NCI-H526 treated with DMSO at 0.1 percent for 48 hours (cell line): ENCODE results near the gene ROCK2.

ENCODE experiments used
- DNase-seq: peaks from one replicate; lab custom pipeline; 2025; lab: John Stamatoyannopoulos, UW

The ROCK2 gene

DNA sequence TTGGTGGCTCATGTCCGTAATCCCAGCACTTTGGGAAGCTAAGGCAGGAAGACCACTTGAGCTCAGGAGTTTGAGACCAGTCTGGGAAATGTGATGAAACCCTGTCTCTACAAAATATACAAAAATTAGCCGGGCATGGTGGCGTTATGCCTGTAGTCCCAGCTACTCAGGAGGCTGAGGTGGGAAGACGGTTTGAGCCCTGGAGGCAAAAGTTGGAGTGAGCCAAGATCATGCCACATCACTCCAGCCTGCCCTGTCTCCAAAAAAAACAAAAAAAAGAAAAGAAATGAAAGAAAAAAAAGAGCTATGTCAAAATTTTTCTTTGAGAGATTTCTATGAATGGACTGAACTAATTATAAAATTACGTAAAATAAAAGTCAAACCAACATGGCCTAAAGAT, 34.7 kb downstream of the ROCK2 start:
- DNase-seq = no peak

GRCh38 chr2:11307764-11308415, 36.5 kb downstream of the ROCK2 start:
- DNase-seq = no peak

GRCh38 chr2:11305958-11306357, 38.5 kb downstream of the ROCK2 start:
- no peak for DNase-seq

DNA sequence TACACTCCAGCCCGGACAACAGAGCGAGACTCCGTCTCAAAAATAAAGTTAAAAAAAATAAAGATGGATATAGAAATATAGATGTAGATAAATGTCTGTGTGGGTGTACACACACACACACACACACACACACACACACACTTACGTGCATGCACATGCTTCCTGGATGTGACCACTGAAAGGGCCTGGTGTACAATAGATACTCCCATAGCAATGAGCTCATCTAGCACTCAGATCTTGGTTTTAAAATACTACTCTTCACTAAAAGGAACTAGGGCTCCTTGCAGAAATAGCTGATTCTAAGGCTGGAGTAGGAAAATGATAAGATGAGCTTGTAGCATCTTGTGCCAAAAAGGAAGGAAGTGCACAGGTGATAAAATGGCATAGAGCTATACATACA, 39.1 kb downstream of the ROCK2 start:
- DNase-seq = no peak

DNA sequence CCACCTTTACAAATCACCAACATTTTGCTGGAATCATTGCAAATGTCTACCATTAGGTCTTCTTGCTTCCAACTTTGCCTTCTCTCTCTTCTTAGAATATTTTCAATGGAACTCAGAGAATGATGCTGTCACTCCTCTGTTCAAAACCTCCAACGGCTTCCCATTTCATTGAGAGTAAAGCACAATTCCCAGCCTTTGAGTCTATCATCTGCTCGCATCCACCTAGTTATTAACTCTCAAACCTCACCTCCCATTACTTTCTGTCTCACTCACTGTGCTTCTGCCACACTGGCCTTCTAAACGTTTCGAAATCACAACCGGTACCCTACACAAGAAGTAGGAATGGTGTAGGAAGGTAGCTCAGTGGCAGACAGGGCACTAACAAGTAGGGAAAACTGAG, 40.0 kb downstream of the ROCK2 start:
- no peak for DNase-seq

- DNase-seq = no peak
Observed at GRCh38 chr2:11303290-11304013, 41.0 kb downstream of the ROCK2 start.

- no peak for DNase-seq
Observed at GRCh38 chr2:11299439-11299838, 45.0 kb downstream of the ROCK2 start.

DNA sequence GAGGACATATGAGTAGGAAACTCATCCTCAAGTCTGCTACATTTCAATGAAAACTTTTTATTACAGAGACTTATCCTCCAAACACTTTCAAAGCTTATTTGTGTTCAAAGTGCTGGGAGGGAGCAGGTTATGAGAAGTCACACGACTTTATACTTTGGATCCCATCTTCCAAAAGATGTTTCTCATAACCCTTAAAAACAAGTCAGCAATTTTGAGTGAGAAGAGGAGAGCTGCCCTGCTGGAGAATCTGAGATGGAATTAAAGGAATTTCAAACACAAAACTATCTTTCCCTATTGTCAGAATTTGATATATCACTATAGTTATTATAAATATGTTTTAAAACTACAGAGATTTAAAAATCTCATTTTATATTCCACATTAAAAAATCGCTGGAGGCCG, 45.8 kb downstream of the ROCK2 start:
- DNase-seq = no peak

- DNase-seq = no peak
Observed at GRCh38 chr2:11296401-11296800, 48.0 kb downstream of the ROCK2 start.

DNA sequence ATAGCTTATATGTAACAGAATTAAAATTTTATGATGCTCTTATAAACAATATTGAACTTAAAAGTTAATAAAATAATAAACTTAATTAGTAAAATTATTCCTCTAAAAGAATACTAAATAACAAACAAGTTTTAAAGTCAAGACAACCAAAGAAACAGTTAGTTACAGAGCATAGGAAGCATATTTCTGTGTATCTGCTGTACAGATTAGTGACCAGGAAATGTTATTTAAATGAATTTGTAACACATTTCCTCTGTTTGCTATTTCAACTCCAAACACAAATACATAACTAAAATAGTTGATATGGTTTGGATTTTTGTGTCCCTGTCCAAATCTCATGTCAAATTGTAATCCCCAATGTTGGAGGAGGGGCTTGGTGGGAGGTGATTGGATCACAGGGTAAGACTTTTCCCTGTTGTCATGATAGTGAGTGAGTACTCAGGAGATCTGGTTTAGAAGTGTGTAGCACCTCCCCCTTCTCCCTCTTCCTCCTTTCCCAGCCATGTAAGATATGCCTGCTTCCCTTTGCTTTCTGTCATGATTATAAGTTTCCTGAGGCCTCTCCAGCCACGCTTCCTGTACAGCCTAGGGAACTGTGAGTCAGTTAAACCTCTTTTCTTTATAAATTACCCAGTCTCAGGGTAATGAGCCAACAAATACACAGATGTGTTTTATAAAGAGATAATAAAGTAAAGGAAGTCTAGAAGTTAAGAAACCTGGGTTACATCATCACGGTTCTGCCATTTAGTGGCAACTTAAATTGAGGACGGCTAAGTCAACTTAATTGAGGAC, 51.8 kb downstream of the ROCK2 start:
- DNase-seq = no peak

DNA sequence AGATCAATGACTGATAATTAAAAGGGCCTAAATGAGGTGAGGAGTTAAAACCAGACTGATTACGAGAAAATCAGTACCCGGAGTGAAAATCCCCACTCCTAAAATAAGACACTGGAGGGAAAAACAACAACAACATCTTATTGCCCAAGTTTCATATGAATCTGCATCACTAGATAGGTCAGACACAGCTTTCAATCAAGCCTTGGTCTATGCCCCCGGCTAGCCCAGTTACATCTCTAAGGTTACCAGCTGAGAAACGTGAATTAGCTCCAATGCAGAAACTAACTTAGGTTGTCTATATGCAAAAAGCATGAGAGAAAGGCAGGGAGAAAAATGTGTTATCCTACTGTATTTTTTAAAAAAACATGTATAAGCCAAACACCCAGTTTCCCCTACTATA, 53.7 kb downstream of the ROCK2 start:
- DNase-seq = no peak

DNA sequence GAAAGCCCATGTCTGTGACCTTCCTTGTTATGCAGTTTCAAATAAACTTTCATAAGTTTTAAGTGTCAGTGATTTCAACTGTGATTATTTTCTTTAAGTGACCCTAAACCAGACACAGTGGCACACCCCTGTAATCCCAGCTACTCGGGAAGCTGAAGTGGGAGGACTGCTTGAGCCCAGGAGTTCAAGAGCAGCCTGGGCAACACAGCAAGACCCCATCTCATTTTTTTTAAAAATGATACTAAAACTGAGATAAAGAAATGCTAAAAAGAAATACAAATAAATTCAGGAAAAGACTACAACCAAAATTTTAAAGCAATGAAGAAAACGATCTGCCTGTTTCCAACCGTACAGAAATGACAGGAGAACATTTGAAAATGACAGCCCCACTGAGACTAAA, 54.2 kb downstream of the ROCK2 start:
- no peak for DNase-seq

GRCh38 chr2:11288431-11288830, 56.0 kb downstream of the ROCK2 start:
- DNase-seq = no peak

- no peak for DNase-seq
Observed at GRCh38 chr2:11286749-11287148, 57.7 kb downstream of the ROCK2 start.

GRCh38 chr2:11286323-11286722, 58.1 kb downstream of the ROCK2 start:
- DNase-seq = no peak

DNA sequence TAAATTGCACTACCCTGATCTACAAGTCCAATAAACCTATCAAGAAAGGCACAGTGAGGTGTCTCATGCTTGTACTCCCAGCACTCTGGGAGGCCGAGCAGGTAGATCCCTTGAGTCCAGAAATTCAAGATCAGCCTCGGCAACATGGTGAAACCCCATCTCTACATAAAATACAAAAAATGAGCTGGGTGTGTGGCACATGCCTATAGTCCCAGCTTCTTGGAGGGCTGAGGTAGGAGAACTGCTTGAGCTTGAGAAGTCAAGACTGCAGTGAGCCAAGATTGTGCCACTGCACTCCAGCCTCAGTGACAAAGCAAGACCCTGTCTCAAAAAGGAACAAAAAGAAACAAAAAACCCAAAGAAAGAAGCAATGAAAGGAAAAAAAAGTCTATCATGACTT, 58.9 kb downstream of the ROCK2 start:
- no peak for DNase-seq

GRCh38 chr2:11281186-11281585, 63.2 kb downstream of the ROCK2 start:
- no peak for DNase-seq

DNA sequence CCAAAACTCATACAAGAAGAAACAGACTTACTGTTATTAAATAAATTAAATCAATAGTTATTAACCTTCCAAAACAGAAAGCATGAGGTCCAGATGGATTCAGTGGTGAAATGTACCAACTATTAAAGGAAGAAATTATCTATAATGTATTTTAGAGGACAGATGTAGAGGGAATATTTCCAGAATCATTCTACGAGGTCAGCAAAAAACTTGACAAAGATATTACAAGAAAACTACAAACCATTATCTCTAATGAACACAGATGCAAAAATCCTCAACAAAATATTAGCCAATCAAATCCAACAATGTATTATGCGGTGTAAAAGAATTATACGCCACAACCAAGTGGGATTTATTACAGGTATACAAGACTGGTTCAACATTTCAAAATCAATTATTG, 63.7 kb downstream of the ROCK2 start:
- no peak for DNase-seq

- DNase-seq = no peak
Observed at GRCh38 chr2:11279398-11279797, 65.0 kb downstream of the ROCK2 start.

DNA sequence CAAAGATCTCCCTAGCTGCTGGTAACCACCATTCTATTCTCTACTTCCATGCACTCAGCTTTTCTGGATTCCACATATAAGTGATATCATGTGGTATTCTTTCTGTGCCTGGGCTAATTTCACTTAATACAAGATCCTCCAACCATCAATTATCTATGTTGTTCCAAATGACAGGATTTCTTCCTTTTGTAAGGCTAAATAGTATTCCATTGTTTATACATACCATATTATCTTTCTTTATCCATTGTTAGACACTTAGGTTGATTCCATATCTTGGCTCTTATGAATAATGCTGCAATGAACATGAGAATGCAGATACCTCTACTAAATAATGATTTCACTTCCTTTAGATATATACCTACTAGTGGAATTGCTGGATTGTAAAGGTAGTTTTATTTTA, 66.2 kb downstream of the ROCK2 start:
- no peak for DNase-seq

- DNase-seq = no peak
Observed at GRCh38 chr2:11275910-11276309, 68.5 kb downstream of the ROCK2 start.

DNA sequence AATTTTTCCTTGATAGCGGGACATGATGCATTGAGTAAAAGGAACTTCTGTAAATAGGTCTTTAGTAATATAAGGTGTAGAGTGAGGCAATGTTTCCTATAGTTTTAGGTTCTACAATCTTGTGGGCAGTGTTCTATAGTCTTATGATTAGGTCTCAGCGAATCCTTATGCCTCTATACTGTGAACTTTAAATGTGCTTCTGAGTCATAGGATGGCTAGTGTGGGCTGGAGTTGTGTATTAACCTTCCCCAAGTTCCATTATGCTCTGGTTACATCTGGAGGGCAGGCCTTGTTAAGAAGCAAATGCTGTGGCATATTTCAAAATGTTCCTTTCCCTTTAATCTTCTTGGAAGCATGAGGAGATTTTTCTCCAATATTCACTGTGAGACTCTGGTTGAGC, 73.5 kb downstream of the ROCK2 start:
- no peak for DNase-seq

DNA sequence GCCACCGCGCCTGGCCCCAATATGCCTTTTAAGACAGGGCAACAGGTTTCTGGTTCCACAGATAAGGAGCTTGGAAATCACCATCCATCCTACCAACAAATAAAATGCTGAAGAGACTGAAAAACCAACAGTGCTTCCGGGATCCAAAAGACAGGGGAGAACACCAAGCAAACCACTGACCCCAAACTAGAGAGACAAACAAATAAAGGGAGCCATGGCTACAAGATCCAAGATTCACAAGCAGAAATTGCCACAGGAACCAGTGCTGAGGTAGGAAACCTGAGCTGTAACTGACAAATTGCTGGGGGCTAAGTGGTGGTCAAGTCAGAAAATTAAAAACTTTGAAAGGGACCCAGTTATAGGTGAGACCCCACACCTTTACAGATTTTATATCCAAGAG, 76.5 kb downstream of the ROCK2 start:
- no peak for DNase-seq
